ENCODE measurements around the gene SLC17A3.

The SLC17A3 gene

GRCh38 chr6:25835442-25836283, 38.4 kb downstream of the SLC17A3 start:
- no peak for DNase-seq (ENCODE audit: low spot score)

DNA sequence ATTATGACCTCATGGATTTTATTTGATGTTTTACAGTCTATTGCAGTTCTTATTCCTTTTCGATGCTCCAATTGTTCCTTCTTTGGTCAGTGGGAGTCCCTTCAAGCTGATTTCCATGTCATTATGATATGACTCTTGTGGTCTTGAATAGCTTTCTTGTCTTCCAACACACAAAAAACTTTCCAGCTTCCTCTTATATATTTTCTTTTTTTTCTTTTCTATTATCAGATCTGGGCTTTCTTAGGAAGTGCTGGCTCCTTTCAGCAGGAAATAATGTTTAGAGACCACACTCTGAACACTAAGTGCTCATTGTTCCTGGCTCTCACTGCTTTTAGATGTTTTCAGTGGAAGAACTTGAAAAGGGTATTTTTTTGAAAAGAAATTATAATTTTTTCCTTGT, 39.1 kb downstream of the SLC17A3 start:
- DNase-seq (ENCODE audit: low spot score), result no peak

DNA sequence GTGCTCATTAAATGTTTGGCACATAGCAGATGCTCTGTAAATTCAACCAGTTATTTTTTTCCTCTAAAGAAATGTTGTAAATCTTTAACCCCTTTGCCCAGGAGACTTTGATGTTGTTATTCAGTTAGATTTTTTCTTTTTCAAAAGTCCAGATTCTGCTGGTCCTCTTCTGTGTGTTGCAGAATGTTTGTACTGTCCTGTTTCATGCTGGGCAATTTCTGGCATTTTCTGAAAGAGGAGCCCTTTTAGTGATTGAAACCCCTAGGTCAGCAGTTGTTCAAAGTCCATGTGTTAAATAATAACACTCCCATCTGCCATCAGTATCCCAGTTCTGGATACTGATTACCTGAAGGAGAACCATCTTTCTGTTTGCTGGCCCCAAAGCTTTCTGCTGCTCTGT, 40.9 kb downstream of the SLC17A3 start:
- DNase-seq (ENCODE audit: low spot score), result no peak

- no peak for DNase-seq (ENCODE audit: low spot score)
Observed at GRCh38 chr6:25832670-25833069, 41.4 kb downstream of the SLC17A3 start.

- DNase-seq (ENCODE audit: low spot score), result no peak
Observed at GRCh38 chr6:25832307-25832662, 41.8 kb downstream of the SLC17A3 start.

DNA sequence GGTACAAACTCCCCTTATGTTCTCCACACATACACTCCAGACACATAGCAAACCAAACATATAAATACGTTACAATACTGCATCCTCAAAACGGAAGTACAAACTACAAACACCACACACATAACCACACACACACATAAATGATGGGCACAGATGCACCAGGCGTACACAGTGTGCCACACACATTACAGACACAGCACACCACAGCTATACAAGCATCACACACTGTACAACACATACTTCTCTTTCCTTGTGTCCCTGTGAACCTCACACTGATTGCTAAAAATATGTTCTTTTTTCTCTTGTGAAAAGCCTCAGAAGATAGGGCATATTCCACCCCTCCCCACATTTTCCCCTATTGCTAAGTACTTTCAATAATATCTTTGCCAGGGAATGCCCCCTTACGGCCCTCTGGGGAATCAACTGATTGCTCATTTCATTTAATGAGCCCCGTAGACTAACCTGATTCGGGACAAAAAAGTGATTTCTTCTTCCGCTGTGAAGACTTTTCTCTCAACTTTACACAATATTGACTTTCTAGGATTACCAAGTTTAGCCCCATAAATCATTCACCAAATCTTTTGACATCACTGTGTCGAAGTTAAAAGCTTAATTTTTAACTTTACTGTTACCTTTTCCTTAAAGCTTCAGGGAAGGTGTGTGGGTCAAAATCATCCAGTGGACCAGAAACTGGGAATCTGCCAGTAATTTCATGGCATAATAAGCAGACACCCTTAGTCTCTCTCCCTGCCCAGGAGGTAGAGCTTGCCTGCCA, 42.3 kb downstream of the SLC17A3 start, which contains the start of gene SLC17A1:
SLC17A1 (minus strand) TSS at position 521 of the 775 bp plus-strand sequence. CDS start 1,495 bp downstream, outside the sequence.
- no peak for DNase-seq (ENCODE audit: low spot score)

DNA sequence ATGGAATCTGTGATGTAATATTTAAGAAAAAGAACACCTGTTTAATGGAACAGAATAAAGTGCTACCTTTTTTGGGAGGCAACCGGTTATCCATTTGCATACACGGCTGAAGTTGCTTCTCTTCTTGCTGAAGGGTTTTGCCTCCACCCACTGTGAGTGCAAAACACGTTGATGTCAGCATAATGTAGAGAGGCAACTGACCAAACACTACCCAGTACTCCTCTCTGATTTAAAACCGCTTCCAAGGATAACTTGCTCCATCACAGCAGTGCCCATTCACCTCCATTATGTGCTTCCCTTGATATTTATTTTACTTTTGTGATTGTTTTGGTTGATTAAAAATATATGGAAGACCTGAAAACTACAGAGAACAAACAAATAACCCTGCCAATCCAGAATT, 43.6 kb downstream of the SLC17A3 start:
- DNase-seq (ENCODE audit: low spot score), result no peak

DNA sequence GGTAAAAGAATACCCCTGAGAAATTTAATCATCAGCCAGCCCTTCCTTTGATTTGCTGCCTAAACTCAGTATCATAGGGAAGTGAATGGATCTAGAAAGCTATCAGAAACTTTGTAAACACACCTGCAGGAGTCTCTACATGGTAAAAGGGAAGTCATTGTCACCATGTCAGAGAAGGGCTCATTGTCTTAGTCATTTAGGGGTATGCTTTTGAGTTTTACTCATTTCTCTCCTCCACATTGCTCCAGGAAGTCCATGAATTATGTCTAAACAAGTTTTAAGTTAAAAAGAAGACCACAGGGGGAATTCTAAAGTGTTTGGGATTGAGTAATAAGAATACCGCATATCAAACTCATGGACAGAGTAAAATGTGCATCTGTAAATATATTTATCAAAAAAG, 44.7 kb downstream of the SLC17A3 start:
- no peak for DNase-seq (ENCODE audit: low spot score)

DNA sequence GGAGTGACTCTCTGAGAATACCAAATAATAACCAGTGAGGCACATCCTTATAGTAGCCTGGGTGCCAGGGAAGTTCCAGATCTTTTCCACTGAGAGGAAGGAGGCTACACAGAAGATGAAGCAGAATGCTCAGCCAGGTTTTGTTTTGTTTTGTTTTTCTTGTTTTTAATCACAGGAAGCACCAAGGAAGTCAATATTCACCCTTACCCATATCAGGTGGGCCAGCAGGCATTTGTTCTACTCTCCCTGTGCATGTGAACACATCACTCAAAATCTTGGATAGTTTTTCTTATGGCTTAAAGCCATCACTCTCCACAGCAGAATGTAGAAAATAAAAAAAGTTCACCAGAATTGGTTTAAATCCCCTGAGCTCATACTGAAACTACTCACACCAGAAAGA, 52.7 kb downstream of the SLC17A3 start:
- no peak for DNase-seq (ENCODE audit: low spot score)

- DNase-seq (ENCODE audit: low spot score), result no peak
Observed at GRCh38 chr6:25816252-25816651, 57.8 kb downstream of the SLC17A3 start.

DNA sequence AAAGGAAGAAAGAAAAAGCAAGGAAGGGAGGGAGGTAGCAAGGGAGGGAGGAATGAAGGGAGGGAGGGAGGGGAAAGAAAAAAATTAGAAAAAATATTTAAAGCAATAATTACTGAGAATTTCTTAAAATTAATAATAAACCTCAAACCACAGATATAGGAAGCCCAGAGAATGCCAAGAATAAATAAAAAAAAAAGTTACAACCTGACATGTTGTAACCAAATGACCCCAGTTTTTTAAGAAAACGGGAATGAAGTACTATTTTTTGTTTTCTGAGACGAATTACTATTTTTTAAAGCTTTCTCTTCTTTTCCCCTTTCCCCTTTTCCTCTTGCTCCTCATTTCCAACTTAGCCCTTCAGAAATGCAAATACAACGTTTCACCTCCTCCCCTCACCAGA, 58.8 kb downstream of the SLC17A3 start:
- no peak for DNase-seq (ENCODE audit: low spot score)

DNA sequence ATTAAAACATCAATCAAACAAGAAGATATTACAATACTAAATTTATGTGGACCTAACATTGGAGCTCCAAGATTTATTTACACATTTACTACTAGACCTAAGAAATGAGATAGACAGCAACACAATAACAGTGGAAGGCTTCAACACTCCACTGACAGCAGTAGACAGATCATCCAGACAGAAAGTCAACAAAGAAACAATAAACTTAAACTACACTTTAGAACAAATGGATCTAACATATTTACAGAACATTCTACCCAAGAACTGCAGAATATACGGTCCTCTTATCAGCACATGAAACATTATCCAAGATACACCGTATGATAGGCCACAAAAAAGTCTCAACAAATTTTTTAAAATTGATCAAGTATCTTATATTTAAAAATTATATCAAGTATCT, 69.2 kb downstream of the SLC17A3 start:
- DNase-seq (ENCODE audit: low spot score), result no peak

DNA sequence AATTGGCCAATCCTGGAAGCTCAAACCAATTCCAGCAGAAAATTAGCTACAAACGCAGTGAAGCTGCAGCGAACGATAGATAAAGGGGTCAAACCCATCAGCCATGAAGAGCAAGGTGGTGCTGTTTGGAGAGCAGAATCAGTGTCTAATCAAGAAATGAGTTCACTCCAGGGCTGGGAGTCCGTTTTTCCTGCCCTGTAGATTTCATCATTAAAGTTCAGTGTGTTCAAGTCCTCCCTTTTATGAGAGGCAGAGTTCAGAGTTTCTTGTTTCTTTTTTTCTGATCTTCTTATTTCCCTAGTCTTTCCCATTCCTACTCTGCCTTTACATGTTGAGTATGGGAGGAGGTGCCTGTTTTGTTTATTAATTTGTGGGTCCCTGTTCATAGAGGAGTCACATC, 72.6 kb downstream of the SLC17A3 start:
- DNase-seq (ENCODE audit: low spot score), result no peak
